DOHH2 (cell line): ENCODE data around the gene STEAP3.

Experiments used
- H3F3A ChIP-seq: fragments of 200-600 bp; sonication (generic), shearing (Covaris generic); 2 replicates; pipeline ENCODE4 v1.6.0; 2016; ENCODE audit warnings: antibody characterized with exemption, mild to moderate bottlenecking; ENCODE audit not compliant: control insufficient read depth, insufficient read depth
- H3K27ac ChIP-seq: fragments of 200-600 bp; sonication (generic); 2 replicates; pipeline ENCODE4 v1.5.1; 2014; ENCODE audit warnings: low read depth, mild to moderate bottlenecking, low read length, moderate library complexity
- H3K27me3 ChIP-seq: fragments of 200-600 bp; sonication (generic); 2 replicates; pipeline ENCODE4 v1.6.1; 2014; ENCODE audit warnings: mild to moderate bottlenecking, low read length, mixed read lengths; ENCODE audit not compliant: control insufficient read depth
- H3K36me3 ChIP-seq: fragments of 200-600 bp; sonication (generic); 2 replicates; pipeline ENCODE4 v1.6.1; 2014; ENCODE audit warnings: mild to moderate bottlenecking, low read length, moderate library complexity, mixed read lengths; ENCODE audit not compliant: control insufficient read depth
- H3K4me1 ChIP-seq: fragments of 200-600 bp; sonication (generic); 2 replicates; pipeline ENCODE4 v1.6.1; 2014; ENCODE audit warnings: mild to moderate bottlenecking, low read length, mixed read lengths; ENCODE audit not compliant: control insufficient read depth
- H3K4me2 ChIP-seq: fragments of 200-600 bp; sonication (generic); 2 replicates; pipeline ENCODE4 v1.6.0; 2014; ENCODE audit warnings: mild to moderate bottlenecking, low read length, moderate library complexity
- H3K4me3 ChIP-seq: fragments of 200-600 bp; sonication (generic); 2 replicates; pipeline ENCODE4 v1.5.1; 2014; ENCODE audit warnings: mild to moderate bottlenecking, low read length, mixed read lengths
- H3K79me2 ChIP-seq: fragments of 200-600 bp; sonication (generic); 2 replicates; pipeline ENCODE4 v1.6.1; 2014; ENCODE audit warnings: mild to moderate bottlenecking, low read length, mixed read lengths; ENCODE audit not compliant: control insufficient read depth
- H3K9me2 ChIP-seq: fragments of 200-600 bp; sonication (generic); replicated peaks from 2 replicates; pipeline ENCODE4 v1.6.1; 2014; ENCODE audit warnings: mild to moderate bottlenecking, low read length, mixed read lengths; ENCODE audit not compliant: control insufficient read depth
- H3K9me3 ChIP-seq: fragments of 200-600 bp; sonication (generic); 2 replicates; pipeline ENCODE4 v1.6.1; 2014; ENCODE audit warnings: antibody characterized with exemption, low read length, mixed read lengths; ENCODE audit not compliant: control insufficient read depth, insufficient read depth
- H4K20me1 ChIP-seq: fragments of 200-600 bp; sonication (generic); 2 replicates; pipeline ENCODE4 v1.6.0; 2014; ENCODE audit warnings: low read depth, mild to moderate bottlenecking, antibody characterized with exemption, low read length, moderate library complexity; ENCODE audit not compliant: control insufficient read depth, insufficient read depth
- CTCF ChIP-seq: fragments of 200-600 bp; sonication (generic); IDR thresholded peaks from one replicate; pipeline ENCODE4 v1.5.1; 2014; ENCODE audit warnings: antibody characterized with exemption, mild to moderate bottlenecking, low read depth, low read length; ENCODE audit not compliant: poor library complexity, severe bottlenecking
- EZH2phosphoT487 ChIP-seq: fragments of 200-600 bp; sonication (generic); IDR thresholded peaks from 2 replicates; pipeline ENCODE4 v1.6.1; 2017; ENCODE audit warnings: borderline replicate concordance, mild to moderate bottlenecking, antibody characterized with exemption, low read length, moderate library complexity, mixed read lengths

Gene STEAP3

GRCh38 chr2:119178776-119179175, 44.9 kb upstream of the STEAP3 start:
- TF ChIP-seq CTCF (no peak), EZH2phosphoT487 (no peak)
- no peak overlapping the region for H3K4me2 ChIP-seq
- H3K27ac ChIP-seq = no peak overlapping the region
- H3K27me3 ChIP-seq = no peaks in the 10 kb centered on the region
- no peaks in the 10 kb centered on the region for H3F3A ChIP-seq
- no peaks in the 10 kb centered on the region for H3K9me3 ChIP-seq
- no peak overlapping the region for H3K4me3 ChIP-seq
- peaks cover 5% of the 10 kb centered on the region; the same call in 1 of the 2 replicates for H4K20me1 ChIP-seq
- H3K36me3 ChIP-seq = no peaks in the 10 kb centered on the region
- no peaks in the 10 kb centered on the region for H3K9me2 ChIP-seq
- H3K4me1 ChIP-seq = no peaks in the 10 kb centered on the region
- no peaks in the 10 kb centered on the region for H3K79me2 ChIP-seq

- Histone ChIP-seq H4K20me1 (peaks cover 5% of the 10 kb centered on the region; the same call in 1 of the 2 replicates), H3K9me2 (no peaks in the 10 kb centered on the region), H3K27ac (no peak overlapping the region), H3K4me2 (no peak overlapping the region), H3K9me3 (no peaks in the 10 kb centered on the region), H3K79me2 (no peaks in the 10 kb centered on the region), H3K36me3 (no peaks in the 10 kb centered on the region), H3F3A (no peaks in the 10 kb centered on the region), H3K4me3 (no peak overlapping the region), H3K4me1 (no peaks in the 10 kb centered on the region), H3K27me3 (no peaks in the 10 kb centered on the region)
- TF ChIP-seq CTCF = no peak
- no peak for TF ChIP-seq EZH2phosphoT487
Measured at GRCh38 chr2:119179202-119179601, 44.4 kb upstream of the STEAP3 start.

GRCh38 chr2:119179991-119180390, 43.6 kb upstream of the STEAP3 start:
- H3K4me1 ChIP-seq = no peaks in the 10 kb centered on the region
- no peak for TF ChIP-seq CTCF
- TF ChIP-seq EZH2phosphoT487 = no peak
- peaks cover 1% of the 10 kb centered on the region; the same call in 1 of the 2 replicates for H4K20me1 ChIP-seq

More at GRCh38 chr2:119179991-119180390, 43.6 kb upstream of the STEAP3 start:
- Histone ChIP-seq H3K9me2 (no peaks in the 10 kb centered on the region), H3K79me2 (no peaks in the 10 kb centered on the region), H3K27ac (no peak overlapping the region), H3F3A (no peaks in the 10 kb centered on the region), H3K4me2 (no peak overlapping the region), H3K36me3 (no peaks in the 10 kb centered on the region), H3K4me3 (no peak overlapping the region), H3K27me3 (no peaks in the 10 kb centered on the region), H3K9me3 (no peaks in the 10 kb centered on the region)
